ENCODE data around the gene BNIP2.

BNIP2 gene

DNA sequence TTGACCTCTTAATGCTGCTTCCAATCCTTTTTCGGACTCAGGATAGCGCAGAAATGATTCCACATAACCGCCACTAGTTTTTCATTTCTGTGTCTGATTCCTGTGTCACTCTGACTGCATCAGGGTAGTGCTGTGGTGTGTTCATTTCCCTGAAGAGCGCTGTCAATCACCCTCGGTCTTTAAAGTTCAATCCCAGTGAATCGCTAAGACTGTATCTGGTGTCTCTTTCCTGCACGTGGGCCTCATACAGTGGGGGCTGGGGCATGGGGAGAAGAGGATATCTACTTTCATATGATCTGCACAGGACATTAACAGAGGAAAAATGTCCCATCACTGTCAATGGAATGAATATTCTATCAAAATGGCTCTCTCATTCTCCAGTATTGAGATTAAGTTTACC lies 32.9 kb upstream of the BNIP2 start:
- ChIA-PET CTCF (interaction anchor here (1.3 kb wide), 1 partner anchor 26 kb away, joined by 3 read pairs; no protein-coding TSS in a partner anchor), POLR2A (no interaction called here)
- no peak for TF ChIP-seq CTCF (IDR thresholded peaks at IDR 0.05; ENCODE audit: control extremely low read depth, extremely low read depth, low read depth, missing control alignments)
- DNase-seq (ENCODE audit: extremely low spot score): no peak

- CTCF ChIA-PET: interaction anchor here (1.1 to 1.3 kb wide), 2 partner anchors 25 to 44 kb away, joined by 3 read pairs; no protein-coding TSS in a partner anchor
- TF ChIP-seq CTCF (IDR thresholded peaks at IDR 0.05; ENCODE audit: control extremely low read depth, extremely low read depth, low read depth, missing control alignments): no peak
- DNase-seq (ENCODE audit: extremely low spot score): no peak
- POLR2A ChIA-PET: no interaction called here
These were observed 32.3 kb upstream of the BNIP2 start for GRCh38 chr15:59721411-59721810.

DNA sequence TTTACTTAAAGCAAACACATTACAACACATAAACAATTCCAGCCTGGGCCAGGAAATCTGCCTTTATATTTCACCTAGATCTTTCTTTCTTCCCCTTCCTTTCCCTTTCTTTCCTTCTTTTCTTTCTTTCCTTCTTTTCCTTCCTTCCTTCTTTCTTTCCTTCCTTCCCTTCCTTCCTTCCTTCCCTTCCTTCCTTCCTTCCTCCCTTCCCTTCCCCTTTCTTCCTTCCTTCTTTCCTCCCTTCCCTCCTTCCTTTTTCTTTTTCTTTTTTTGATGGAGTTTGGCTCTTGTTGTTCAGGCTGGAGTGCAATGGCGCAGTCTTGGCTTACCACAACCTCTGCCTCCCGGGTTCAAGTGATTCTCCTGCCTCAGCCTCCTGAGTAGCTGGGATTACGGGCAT lies 24.1 kb upstream of the BNIP2 start:
- ChIA-PET POLR2A (no interaction called here), CTCF (interaction anchor here (2.3 kb wide), 1 partner anchor 12 kb away, joined by 7 read pairs; no protein-coding TSS in a partner anchor)
- no peak for DNase-seq (ENCODE audit: extremely low spot score)
- TF ChIP-seq CTCF (IDR thresholded peaks at IDR 0.05; ENCODE audit: control extremely low read depth, extremely low read depth, low read depth, missing control alignments): no peak

- no peak for TF ChIP-seq CTCF (IDR thresholded peaks at IDR 0.05; ENCODE audit: control extremely low read depth, extremely low read depth, low read depth, missing control alignments)
- ChIA-PET POLR2A (no interaction called here), CTCF (interaction anchor here (2.3 to 2.5 kb wide), 2 partner anchors 13 to 21 kb away, joined by 9 to 15 read pairs; no protein-coding TSS in a partner anchor)
- DNase-seq (ENCODE audit: extremely low spot score): no peak
These were observed 22.5 kb upstream of the BNIP2 start for GRCh38 chr15:59711451-59712243.

- no peak for TF ChIP-seq CTCF (IDR thresholded peaks at IDR 0.05; ENCODE audit: control extremely low read depth, extremely low read depth, low read depth, missing control alignments)
- ChIA-PET CTCF (no interaction called here), POLR2A (no interaction called here)
- no peak for DNase-seq (ENCODE audit: extremely low spot score)
These were observed 18.5 kb upstream of the BNIP2 start for GRCh38 chr15:59707619-59708018.

GRCh38 chr15:59703979-59704796 lies 15.1 kb upstream of the BNIP2 start:
- DNase-seq (ENCODE audit: extremely low spot score): no peak
- POLR2A ChIA-PET: no interaction called here
- CTCF ChIA-PET: no interaction called here
- TF ChIP-seq CTCF (IDR thresholded peaks at IDR 0.05; ENCODE audit: control extremely low read depth, extremely low read depth, low read depth, missing control alignments): no peak

Data from GM10248 (cell line).